ENCODE results near the gene OR13J1.

OR13J1 gene

DNA sequence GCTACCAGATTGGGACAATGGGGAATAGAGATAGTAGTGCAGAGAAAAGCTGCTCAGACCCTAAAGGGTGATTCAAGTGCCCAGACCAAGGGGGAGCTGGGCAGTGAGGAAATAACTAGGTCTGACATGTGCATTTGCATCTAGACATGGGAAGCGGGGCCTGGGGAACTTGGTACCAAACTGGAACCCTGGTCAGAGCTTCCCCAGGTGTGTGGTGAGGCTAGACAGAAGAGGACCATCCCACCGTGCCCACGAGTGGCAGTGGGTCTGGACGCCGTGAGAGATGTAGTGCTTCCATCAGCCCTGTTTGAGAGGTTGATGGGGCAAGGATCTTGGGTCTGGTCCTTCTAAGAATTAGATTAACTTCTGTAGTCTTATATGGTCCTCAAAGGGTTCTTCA, 33.6 kb downstream of the OR13J1 start:
- Histone ChIP-seq H4K20me1 (ENCODE audit: insufficient read depth, low read length) (no peaks in the 10 kb centered on the region), H3K4me2 (ENCODE audit: low read length) (no peak overlapping the region), H3K36me3 (replicated peaks; ENCODE audit: low read depth, low read length) (peaks cover 28% of the 10 kb centered on the region), H3K4me3 (ENCODE audit: low read length) (no peak overlapping the region), H3K27ac (ENCODE audit: low read length) (no peak overlapping the region), H3K79me2 (ENCODE audit: low read length) (no peaks in the 10 kb centered on the region), H3K9me3 (ENCODE audit: insufficient read depth, low read length) (no peaks in the 10 kb centered on the region), H2AFZ (ENCODE audit: low read depth, low read length) (no peak overlapping the region), H3K27me3 (ENCODE audit: low read depth, low read length) (no peaks in the 10 kb centered on the region), H3K9ac (ENCODE audit: low read length) (no peak overlapping the region), H3K4me1 (ENCODE audit: low read length) (peaks cover 40% of the 10 kb centered on the region)
- TF ChIP-seq, protein P1, sequence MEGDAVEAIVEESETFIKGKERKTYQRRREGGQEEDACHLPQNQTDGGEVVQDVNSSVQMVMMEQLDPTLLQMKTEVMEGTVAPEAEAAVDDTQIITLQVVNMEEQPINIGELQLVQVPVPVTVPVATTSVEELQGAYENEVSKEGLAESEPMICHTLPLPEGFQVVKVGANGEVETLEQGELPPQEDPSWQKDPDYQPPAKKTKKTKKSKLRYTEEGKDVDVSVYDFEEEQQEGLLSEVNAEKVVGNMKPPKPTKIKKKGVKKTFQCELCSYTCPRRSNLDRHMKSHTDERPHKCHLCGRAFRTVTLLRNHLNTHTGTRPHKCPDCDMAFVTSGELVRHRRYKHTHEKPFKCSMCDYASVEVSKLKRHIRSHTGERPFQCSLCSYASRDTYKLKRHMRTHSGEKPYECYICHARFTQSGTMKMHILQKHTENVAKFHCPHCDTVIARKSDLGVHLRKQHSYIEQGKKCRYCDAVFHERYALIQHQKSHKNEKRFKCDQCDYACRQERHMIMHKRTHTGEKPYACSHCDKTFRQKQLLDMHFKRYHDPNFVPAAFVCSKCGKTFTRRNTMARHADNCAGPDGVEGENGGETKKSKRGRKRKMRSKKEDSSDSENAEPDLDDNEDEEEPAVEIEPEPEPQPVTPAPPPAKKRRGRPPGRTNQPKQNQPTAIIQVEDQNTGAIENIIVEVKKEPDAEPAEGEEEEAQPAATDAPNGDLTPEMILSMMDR (IDR thresholded peaks at IDR 0.05; ENCODE audit: low read depth, low read length): no peak
- TF ChIP-seq EZH2phosphoT487 (IDR thresholded peaks at IDR 0.05; ENCODE audit: low read depth): no peak

DNA sequence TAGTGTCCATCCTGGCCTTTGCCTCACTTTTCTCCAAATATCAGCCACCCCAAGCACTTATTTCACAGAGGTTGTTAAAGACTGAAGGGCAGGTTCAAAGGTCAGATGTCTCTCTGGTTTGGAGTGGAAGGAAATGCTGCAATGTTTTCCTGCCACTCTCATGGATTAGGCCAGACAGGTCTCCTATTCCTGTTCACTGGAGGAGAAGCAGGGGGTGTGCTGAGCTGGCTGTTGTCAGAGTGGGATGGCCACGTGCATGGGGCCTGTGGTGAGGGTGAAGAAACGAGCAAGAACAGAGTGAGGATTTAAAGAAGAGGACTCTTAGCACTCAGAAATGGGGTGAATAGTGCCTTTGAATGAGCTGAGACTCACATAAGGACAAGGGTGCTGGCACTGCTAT, 34.4 kb downstream of the OR13J1 start:
- H4K20me1 ChIP-seq (ENCODE audit: insufficient read depth, low read length): no peaks in the 10 kb centered on the region
- H3K79me2 ChIP-seq (ENCODE audit: low read length): no peaks in the 10 kb centered on the region
- H2AFZ ChIP-seq (ENCODE audit: low read depth, low read length): no peak overlapping the region
- peaks cover 40% of the 10 kb centered on the region for H3K4me1 ChIP-seq (ENCODE audit: low read length)
- no peak overlapping the region for H3K4me3 ChIP-seq (ENCODE audit: low read length)
- no peaks in the 10 kb centered on the region for H3K27me3 ChIP-seq (ENCODE audit: low read depth, low read length)
- TF ChIP-seq, protein P1 (IDR thresholded peaks at IDR 0.05; ENCODE audit: low read depth, low read length): no peak
- no peak for TF ChIP-seq EZH2phosphoT487 (IDR thresholded peaks at IDR 0.05; ENCODE audit: low read depth)
- peaks cover 23% of the 10 kb centered on the region for H3K36me3 ChIP-seq (replicated peaks; ENCODE audit: low read depth, low read length)
- H3K9ac ChIP-seq (ENCODE audit: low read length): no peak overlapping the region
- H3K9me3 ChIP-seq (ENCODE audit: insufficient read depth, low read length): no peaks in the 10 kb centered on the region
- H3K27ac ChIP-seq (ENCODE audit: low read length): no peak overlapping the region
- no peak overlapping the region for H3K4me2 ChIP-seq (ENCODE audit: low read length)

DNA sequence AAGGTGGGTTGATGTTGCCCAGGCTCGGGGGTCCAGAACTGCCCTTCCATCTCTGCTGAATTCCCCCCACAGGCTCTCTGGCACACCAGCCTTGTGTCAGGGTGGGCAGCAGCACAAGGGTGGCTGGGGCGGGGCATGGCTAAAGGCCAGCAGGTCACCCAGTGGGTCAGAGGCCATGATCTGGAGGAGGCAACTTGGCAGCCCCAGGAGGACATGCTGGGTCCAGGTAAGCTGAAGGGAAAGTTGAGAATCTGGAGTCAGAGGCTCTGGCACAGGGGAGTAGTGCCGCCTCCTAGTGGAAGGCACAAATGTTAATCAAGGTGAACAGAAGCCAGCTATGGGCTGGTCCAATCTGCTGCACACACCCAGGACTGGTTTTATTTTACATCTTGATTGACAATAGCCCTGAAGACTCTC, 35.0 kb downstream of the OR13J1 start:
- Histone ChIP-seq H3K79me2 (ENCODE audit: low read length) (no peaks in the 10 kb centered on the region), H3K4me1 (ENCODE audit: low read length) (peaks cover 37% of the 10 kb centered on the region), H3K4me3 (ENCODE audit: low read length) (peak overlapping the region; percentile 42; the same call in 1 of the 2 replicates), H3K4me2 (ENCODE audit: low read length) (peak overlapping the region; percentile 68), H4K20me1 (ENCODE audit: insufficient read depth, low read length) (no peaks in the 10 kb centered on the region), H2AFZ (ENCODE audit: low read depth, low read length) (no peak overlapping the region), H3K36me3 (replicated peaks; ENCODE audit: low read depth, low read length) (peaks cover 18% of the 10 kb centered on the region), H3K9ac (ENCODE audit: low read length) (no peak overlapping the region), H3K27me3 (ENCODE audit: low read depth, low read length) (no peaks in the 10 kb centered on the region), H3K27ac (ENCODE audit: low read length) (no peak overlapping the region; the same call in 1 of the 2 replicates), H3K9me3 (ENCODE audit: insufficient read depth, low read length) (no peaks in the 10 kb centered on the region)
- TF ChIP-seq, protein P1 (IDR thresholded peaks at IDR 0.05; ENCODE audit: low read depth, low read length): peak; percentile 45
- no peak for TF ChIP-seq EZH2phosphoT487 (IDR thresholded peaks at IDR 0.05; ENCODE audit: low read depth)

DNA sequence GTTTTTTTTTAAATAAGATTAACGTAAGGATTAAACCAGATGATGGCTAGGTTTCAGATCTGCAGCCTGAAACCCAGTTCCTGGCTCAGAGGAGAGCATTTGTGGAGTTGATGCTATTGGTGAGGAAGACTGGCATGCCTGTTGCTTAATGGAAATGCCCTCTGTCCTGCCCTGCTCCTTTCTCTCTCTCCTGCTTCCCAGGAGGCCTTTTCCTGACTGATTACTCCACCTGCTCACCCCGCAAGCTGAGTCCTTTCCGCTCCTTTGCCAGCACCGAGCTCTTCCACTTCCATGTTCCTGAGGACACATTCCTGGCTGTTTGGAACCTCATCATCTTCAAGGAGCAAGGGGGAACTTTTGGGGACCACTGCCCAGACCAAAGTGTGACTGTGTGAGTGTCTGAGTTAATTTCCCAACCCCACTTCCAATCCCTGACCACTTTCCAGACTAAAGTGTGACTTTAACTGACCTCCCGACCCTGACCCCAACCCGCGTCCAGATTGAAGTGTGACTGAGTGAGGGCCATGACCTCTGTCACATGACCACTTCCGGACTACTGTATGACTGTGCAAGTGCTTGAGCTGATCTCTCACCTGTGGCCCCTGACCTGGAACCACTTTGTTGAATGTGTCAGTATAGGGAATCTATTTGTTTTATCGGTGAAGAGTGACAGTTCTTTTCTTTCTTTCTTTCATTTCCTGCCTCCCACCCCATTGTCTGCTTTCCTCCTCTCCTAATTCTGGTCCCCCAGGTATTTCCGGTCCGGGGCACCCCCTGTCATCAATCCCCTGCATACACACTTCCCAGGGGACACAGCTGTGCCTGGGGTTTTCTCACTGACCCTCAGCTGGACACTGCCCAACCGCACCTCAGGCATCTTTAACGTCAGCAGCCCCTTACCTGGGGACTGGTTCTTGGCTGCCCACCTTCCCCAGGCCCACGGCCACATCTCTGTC, 35.7 kb downstream of the OR13J1 start:
- H3K36me3 ChIP-seq (replicated peaks; ENCODE audit: low read depth, low read length): peaks cover 11% of the 10 kb centered on the region
- 0 out of 2 replicates have a peak, but pooled peaks cover 3% of the 10 kb centered on the region for H3K79me2 ChIP-seq (ENCODE audit: low read length)
- no peak overlapping the region for H2AFZ ChIP-seq (ENCODE audit: low read depth, low read length)
- H3K27ac ChIP-seq (ENCODE audit: low read length): peak overlapping the region; percentile 44
- H4K20me1 ChIP-seq (ENCODE audit: insufficient read depth, low read length): no peaks in the 10 kb centered on the region
- H3K4me1 ChIP-seq (ENCODE audit: low read length): peaks cover 38% of the 10 kb centered on the region
- TF ChIP-seq, protein P1 (IDR thresholded peaks at IDR 0.05; ENCODE audit: low read depth, low read length): no peak
- TF ChIP-seq EZH2phosphoT487 (IDR thresholded peaks at IDR 0.05; ENCODE audit: low read depth): no peak
- peak overlapping the region; percentile 42 for H3K4me3 ChIP-seq (ENCODE audit: low read length)
- H3K4me2 ChIP-seq (ENCODE audit: low read length): peak overlapping the region; percentile 68
- no peaks in the 10 kb centered on the region for H3K9me3 ChIP-seq (ENCODE audit: insufficient read depth, low read length)
- no peaks in the 10 kb centered on the region for H3K27me3 ChIP-seq (ENCODE audit: low read depth, low read length)
- H3K9ac ChIP-seq (ENCODE audit: low read length): peak overlapping the region; percentile 44; the same call in 1 of the 2 replicates

All from OCI-LY3 (cell line).